Measurements from ENCODE around the gene DISC1. TPM values are rescaled to one million over a fixed set of nuclear protein-coding genes. Genes with fewer than 3 reads are reported as not detected.

DISC1 gene
- total and polyA plus RNA-seq, 12 donors, result 1.0 to 21.0 (median 9.7) TPM

GRCh38 chr1:231611111-231611510, 15.5 kb upstream of the DISC1 start:
- intact Hi-C loops (cut with DNase I), result no loop called here
- WGBS, 4 donors, result 65 to 73% (median 67%) methylated on average over 5 of the region's 5 CpGs
- Histone ChIP-seq H3K27me3 (no peaks in the 10 kb centered on the region), H3K9me3 (replicated peaks in 1 of 3) (no peaks in the 10 kb centered on the region), H3K4me1 (replicated peaks in 1 of 2) (peaks cover 0 to 6% of the 10 kb centered on the region in 2 donors), H3K27ac (no peak overlapping the region), H3K36me3 (replicated peaks in 1 of 2) (no peaks in the 10 kb centered on the region), H3K4me3 (no peak overlapping the region)
- no peak for DNase-seq
- no peak for TF ChIP-seq POLR2A (IDR thresholded peaks at IDR 0.05)
- TF ChIP-seq, protein P1, sequence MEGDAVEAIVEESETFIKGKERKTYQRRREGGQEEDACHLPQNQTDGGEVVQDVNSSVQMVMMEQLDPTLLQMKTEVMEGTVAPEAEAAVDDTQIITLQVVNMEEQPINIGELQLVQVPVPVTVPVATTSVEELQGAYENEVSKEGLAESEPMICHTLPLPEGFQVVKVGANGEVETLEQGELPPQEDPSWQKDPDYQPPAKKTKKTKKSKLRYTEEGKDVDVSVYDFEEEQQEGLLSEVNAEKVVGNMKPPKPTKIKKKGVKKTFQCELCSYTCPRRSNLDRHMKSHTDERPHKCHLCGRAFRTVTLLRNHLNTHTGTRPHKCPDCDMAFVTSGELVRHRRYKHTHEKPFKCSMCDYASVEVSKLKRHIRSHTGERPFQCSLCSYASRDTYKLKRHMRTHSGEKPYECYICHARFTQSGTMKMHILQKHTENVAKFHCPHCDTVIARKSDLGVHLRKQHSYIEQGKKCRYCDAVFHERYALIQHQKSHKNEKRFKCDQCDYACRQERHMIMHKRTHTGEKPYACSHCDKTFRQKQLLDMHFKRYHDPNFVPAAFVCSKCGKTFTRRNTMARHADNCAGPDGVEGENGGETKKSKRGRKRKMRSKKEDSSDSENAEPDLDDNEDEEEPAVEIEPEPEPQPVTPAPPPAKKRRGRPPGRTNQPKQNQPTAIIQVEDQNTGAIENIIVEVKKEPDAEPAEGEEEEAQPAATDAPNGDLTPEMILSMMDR (IDR thresholded peaks at IDR 0.05), result no peak

- no peaks in the 10 kb centered on the region for H3K27me3 ChIP-seq
- peaks cover 0 to 6% of the 10 kb centered on the region in 2 donors for H3K4me1 ChIP-seq (replicated peaks in 1 of 2)
- no peaks in the 10 kb centered on the region for H3K9me3 ChIP-seq (replicated peaks in 1 of 3)
- H3K36me3 ChIP-seq (replicated peaks in 1 of 2), result no peaks in the 10 kb centered on the region
- WGBS, 4 donors, result 90 to 96% (median 92%) methylated on average over 5 of the region's 5 CpGs
- H3K4me3 ChIP-seq, result no peak overlapping the region
- TF ChIP-seq, protein P1 (IDR thresholded peaks at IDR 0.05), result no peak
- no peak for TF ChIP-seq POLR2A (IDR thresholded peaks at IDR 0.05)
- DNase-seq, result no peak
- no peak overlapping the region for H3K27ac ChIP-seq
- intact Hi-C loops (cut with DNase I), result no loop called here
Measured at GRCh38 chr1:231611851-231612250, 14.7 kb upstream of the DISC1 start.

- 66 to 82% (median 79%) methylated on average over 10 of the region's 10 CpGs for WGBS, 4 donors
- TF ChIP-seq, protein P1 (IDR thresholded peaks at IDR 0.05), result no peak
- TF ChIP-seq POLR2A (IDR thresholded peaks at IDR 0.05), result no peak
- H3K4me1 ChIP-seq (replicated peaks in 1 of 2), result peaks cover 0 to 6% of the 10 kb centered on the region in 2 donors
- no peaks in the 10 kb centered on the region for H3K36me3 ChIP-seq (replicated peaks in 1 of 2)
- DNase-seq, result peak in 2 of 7 donors; percentile 23 to 24
- no peak overlapping the region for H3K4me3 ChIP-seq
- no peak overlapping the region for H3K27ac ChIP-seq
- no peaks in the 10 kb centered on the region for H3K9me3 ChIP-seq (replicated peaks in 1 of 3)
- no peaks in the 10 kb centered on the region for H3K27me3 ChIP-seq
- intact Hi-C loops (cut with DNase I), result no loop called here
Measured at GRCh38 chr1:231612393-231613089, 14.0 kb upstream of the DISC1 start.

DNA sequence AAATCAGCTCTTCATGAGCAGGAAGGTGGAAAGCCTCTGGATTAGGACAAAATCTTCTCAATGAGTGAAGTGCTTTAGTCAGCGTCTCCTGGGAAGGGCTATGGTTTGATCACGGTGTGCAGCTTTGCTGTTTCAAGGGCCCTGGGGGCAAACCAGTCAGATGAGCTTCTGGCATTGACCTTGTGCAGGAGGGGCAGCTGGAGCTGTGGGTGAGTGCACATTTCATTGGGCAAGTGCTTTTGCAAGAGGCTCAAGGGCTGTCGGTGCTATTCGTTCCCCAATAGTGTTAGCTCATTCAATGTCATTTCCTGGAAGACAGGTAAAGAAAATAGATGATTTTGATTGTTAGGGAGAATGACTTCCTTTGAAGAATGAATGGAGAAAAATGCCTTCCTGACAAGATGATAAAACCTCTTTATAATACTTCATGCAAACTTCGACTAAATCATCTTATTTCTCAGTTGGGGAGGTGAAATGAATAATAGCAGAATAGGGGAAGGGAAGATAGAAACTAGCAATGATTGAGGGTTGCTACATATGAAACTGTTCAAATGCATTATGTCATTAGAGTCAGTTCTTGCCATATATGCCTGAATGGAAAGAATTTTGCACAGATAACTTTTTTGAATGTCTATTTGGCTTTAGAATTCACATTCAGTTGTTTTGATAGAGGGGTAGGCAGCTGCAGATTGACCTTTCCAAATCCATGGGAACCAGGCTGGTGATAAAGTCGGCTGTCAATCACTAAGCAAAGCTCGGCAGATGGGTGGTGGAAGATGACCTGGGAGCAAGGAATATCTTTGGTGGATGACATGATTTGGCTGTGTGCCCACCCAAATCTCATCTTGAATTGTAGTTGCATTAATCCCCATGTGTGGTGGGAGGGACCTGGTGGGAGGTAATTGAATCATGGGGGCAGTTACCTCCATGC, 12.9 kb upstream of the DISC1 start:
- DNase-seq, result peak in 1 of 7 donors; percentile 9
- intact Hi-C loops (cut with DNase I), result no loop called here
- H3K4me3 ChIP-seq, result no peak overlapping the region
- no peak for TF ChIP-seq POLR2A (IDR thresholded peaks at IDR 0.05)
- TF ChIP-seq, protein P1 (IDR thresholded peaks at IDR 0.05), result no peak
- H3K9me3 ChIP-seq (replicated peaks in 1 of 3), result no peaks in the 10 kb centered on the region
- H3K36me3 ChIP-seq (replicated peaks in 1 of 2), result no peaks in the 10 kb centered on the region
- no peak overlapping the region for H3K27ac ChIP-seq
- WGBS, 4 donors, result 42 to 53% (median 50%) methylated on average over 7 of the region's 7 CpGs
- H3K27me3 ChIP-seq, result no peaks in the 10 kb centered on the region
- H3K4me1 ChIP-seq (replicated peaks in 1 of 2), result peaks cover 0 to 6% of the 10 kb centered on the region in 2 donors
